Measurements from ENCODE around the gene PLK5.
"Not testable (repeated sequence)": the region's sequence is repeated elsewhere in the genome, so short reads cannot be mapped to it uniquely, and the experiment has no call there.

Gene PLK5
- total RNA-seq, result 0 to 0.46 (median 0.29) reads per million in 4 donors

GRCh38 chr19:1523412-1524286 lies at the start of gene PLK5:
PLK5 (plus strand) TSS chr19:1524077; CDS start chr19:1526997, 2,920 bp downstream.
- DNase-seq, result no peak

GRCh38 chr19:1474765-1475351 lies 49.0 kb upstream of the PLK5 start:
- no peak for DNase-seq

- DNase-seq, result no peak
Measured at GRCh38 chr19:1475751-1476437, 48.0 kb upstream of the PLK5 start.

- not testable (repeated sequence) for DNase-seq
Measured at GRCh38 chr19:1477056-1477455, 46.8 kb upstream of the PLK5 start.

- peak; percentile 77 to 96 (median 85) for DNase-seq
Measured at GRCh38 chr19:1478934-1479707, 44.8 kb upstream of the PLK5 start, which contains the start of gene C19orf25. C19orf25 (minus strand) TSS chr19:1479215; CDS start chr19:1478903, 312 bp downstream.

GRCh38 chr19:1481224-1481892 lies 42.5 kb upstream of the PLK5 start:
- DNase-seq, result no peak

- no peak for DNase-seq
Measured at GRCh38 chr19:1481893-1482360, 42.0 kb upstream of the PLK5 start.

- DNase-seq, result no peak
Measured at GRCh38 chr19:1482361-1483130, 41.3 kb upstream of the PLK5 start.

- peak in 1 of 5 donors; percentile 8 for DNase-seq
Measured at GRCh38 chr19:1483131-1483978, 40.5 kb upstream of the PLK5 start.

- peak in 1 of 5 donors; percentile 9 for DNase-seq
Measured at GRCh38 chr19:1483979-1484428, 39.9 kb upstream of the PLK5 start.

- DNase-seq, result no peak
Measured at GRCh38 chr19:1486720-1487575, 36.9 kb upstream of the PLK5 start.

GRCh38 chr19:1487576-1488281 lies 36.1 kb upstream of the PLK5 start:
- DNase-seq, result no peak

- no peak for DNase-seq
Measured at GRCh38 chr19:1488282-1488601, 35.6 kb upstream of the PLK5 start.

GRCh38 chr19:1489463-1490310 lies 34.2 kb upstream of the PLK5 start:
- DNase-seq, result no peak

GRCh38 chr19:1490311-1491113 lies 33.4 kb upstream of the PLK5 start, which contains the start of gene PCSK4:
PCSK4 (minus strand) TSS chr19:1490350; CDS start chr19:1490346, 4 bp downstream.
- DNase-seq, result peak; percentile 90 to 99 (median 97)

GRCh38 chr19:1491114-1491848 lies 32.6 kb upstream of the PLK5 start, which contains the start of gene REEP6:
REEP6 (plus strand) TSS chr19:1491181; CDS start chr19:1491270, 89 bp downstream.
- no peak for DNase-seq

Data from T-helper 1 cell (primary cell).